Chondrocyte (in vitro differentiated cells): Measurements from ENCODE around the gene DRC1. TPM values are rescaled to one million over a fixed set of nuclear protein-coding genes. Genes with fewer than 3 reads are reported as not detected.

Source experiments
- DNase-seq: peaks from one replicate; pipeline ENCODE4 v3.0.0; 2021; ENCODE audit warnings: mixed read lengths, low spot score
- H3K27ac Mint-ChIP-seq: one replicate; pipeline ENCODE4 v1.8.0; 2021; ENCODE audit warnings: mild to moderate bottlenecking, moderate library complexity, mixed read lengths; ENCODE audit not compliant: unreplicated experiment
- H3K27me3 Mint-ChIP-seq: 2 replicates; pipeline ENCODE4 v1.8.0; 2021; ENCODE audit warnings: low read depth, mixed read lengths
- H3K36me3 Mint-ChIP-seq: 2 replicates; pipeline ENCODE4 v1.8.0; 2021; ENCODE audit warnings: low read depth, mixed read lengths
- H3K4me1 Mint-ChIP-seq: 2 replicates; pipeline ENCODE4 v1.8.0; 2021; ENCODE audit warnings: low read depth, mild to moderate bottlenecking, mixed read lengths
- H3K4me3 Mint-ChIP-seq: one replicate; pipeline ENCODE4 v1.8.0; 2021; ENCODE audit warnings: mild to moderate bottlenecking, moderate library complexity, mixed read lengths; ENCODE audit not compliant: unreplicated experiment
- H3K9me3 Mint-ChIP-seq: 2 replicates; pipeline ENCODE4 v1.8.0; 2021; ENCODE audit warnings: low read depth, mixed read lengths
- total RNA-seq: library from RNA; stranded (reverse); gene quantifications from 3 replicates; pipeline ENCODE4 v1.2.1, GENCODE V29; 2021
- TF ChIP-seq, protein P1 (sequence below): fragments of 200-600 bp; sonication (generic); IDR thresholded peaks from 2 replicates; pipeline ENCODE4 v1.5.0; 2021; ENCODE audit warnings: antibody characterized with exemption, mild to moderate bottlenecking, moderate library complexity

The DRC1 gene
- total RNA-seq, 1 donor from 2014 or later = 0.17 TPM

DNA sequence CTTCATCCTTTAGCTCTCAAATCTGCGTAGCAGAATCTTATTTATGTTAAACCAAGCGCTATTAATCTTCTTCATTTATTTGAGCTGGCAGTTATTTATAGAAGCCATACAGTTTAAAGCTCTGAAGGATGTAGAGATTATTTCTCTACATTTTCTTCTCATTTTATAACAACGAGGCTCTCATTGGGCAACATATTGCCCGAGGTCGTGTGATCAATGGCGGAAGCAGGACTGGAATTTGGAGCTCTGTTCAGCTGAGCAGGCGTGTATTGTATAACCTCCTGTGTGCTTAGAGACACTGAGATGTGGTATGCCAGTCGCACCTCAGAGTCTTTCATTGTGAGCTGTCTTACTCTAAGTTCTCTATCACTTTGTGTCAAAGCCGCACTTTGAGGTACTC is 17.5 kb upstream of the DRC1 start:
- TF ChIP-seq, protein P1, sequence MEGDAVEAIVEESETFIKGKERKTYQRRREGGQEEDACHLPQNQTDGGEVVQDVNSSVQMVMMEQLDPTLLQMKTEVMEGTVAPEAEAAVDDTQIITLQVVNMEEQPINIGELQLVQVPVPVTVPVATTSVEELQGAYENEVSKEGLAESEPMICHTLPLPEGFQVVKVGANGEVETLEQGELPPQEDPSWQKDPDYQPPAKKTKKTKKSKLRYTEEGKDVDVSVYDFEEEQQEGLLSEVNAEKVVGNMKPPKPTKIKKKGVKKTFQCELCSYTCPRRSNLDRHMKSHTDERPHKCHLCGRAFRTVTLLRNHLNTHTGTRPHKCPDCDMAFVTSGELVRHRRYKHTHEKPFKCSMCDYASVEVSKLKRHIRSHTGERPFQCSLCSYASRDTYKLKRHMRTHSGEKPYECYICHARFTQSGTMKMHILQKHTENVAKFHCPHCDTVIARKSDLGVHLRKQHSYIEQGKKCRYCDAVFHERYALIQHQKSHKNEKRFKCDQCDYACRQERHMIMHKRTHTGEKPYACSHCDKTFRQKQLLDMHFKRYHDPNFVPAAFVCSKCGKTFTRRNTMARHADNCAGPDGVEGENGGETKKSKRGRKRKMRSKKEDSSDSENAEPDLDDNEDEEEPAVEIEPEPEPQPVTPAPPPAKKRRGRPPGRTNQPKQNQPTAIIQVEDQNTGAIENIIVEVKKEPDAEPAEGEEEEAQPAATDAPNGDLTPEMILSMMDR = no peak
- H3K27me3 Mint-ChIP-seq = no peaks in the 10 kb centered on the region
- H3K27ac Mint-ChIP-seq = no peak overlapping the region
- H3K9me3 Mint-ChIP-seq = no peaks in the 10 kb centered on the region
- DNase-seq = no peak
- H3K36me3 Mint-ChIP-seq = peaks cover 17% of the 10 kb centered on the region
- H3K4me1 Mint-ChIP-seq = peaks cover 6% of the 10 kb centered on the region
- no peak overlapping the region for H3K4me3 Mint-ChIP-seq

DNA sequence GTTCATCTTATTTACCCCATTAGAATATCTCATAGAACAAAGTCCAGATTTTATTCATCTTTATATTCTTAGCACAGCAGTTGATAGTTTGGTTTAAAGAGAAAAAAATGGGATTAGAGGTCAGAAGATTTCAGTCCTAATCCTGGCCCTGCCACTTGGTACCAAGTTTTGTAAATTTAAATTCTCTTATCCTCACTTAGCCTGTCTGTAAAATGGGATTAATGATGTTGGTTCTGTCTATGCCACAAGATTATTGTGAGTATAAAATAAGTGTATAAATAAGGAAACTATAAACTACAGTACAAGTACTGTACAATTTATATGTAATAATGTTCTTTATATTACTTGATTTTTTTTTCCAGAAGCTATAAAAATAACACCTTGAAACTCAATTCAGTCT is 17.1 kb upstream of the DRC1 start:
- H3K27ac Mint-ChIP-seq = no peak overlapping the region
- no peak overlapping the region for H3K4me3 Mint-ChIP-seq
- H3K27me3 Mint-ChIP-seq = no peaks in the 10 kb centered on the region

DNA sequence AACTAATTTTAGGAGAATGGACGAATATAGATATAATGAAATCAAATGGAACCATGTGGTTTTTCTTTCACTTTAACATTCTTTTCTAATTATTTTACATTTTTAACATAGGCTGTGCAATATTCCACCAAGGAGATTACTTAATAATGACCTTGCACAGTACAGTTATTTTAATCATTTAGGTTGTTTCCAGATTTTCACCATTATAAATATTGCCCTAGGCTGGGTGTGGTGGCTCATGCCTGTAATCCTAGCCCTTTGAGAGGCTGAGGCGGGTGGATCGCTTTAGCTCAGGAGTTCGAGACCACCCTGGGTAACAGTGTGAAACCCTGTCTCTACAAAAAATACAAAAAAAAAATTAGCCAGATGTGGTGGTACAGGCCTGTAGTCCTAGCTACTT is 14.5 kb upstream of the DRC1 start:
- peaks cover 3% of the 10 kb centered on the region for H3K4me1 Mint-ChIP-seq
- no peak overlapping the region for H3K4me3 Mint-ChIP-seq
- no peaks in the 10 kb centered on the region for H3K9me3 Mint-ChIP-seq
- no peak overlapping the region for H3K27ac Mint-ChIP-seq
- peaks cover 16% of the 10 kb centered on the region for H3K36me3 Mint-ChIP-seq
- no peaks in the 10 kb centered on the region for H3K27me3 Mint-ChIP-seq
- DNase-seq = no peak
- TF ChIP-seq, protein P1 = no peak

More for the DNA sequence above, 17.1 kb upstream of the DRC1 start:
- Mint-ChIP-seq H3K36me3 (peaks cover 18% of the 10 kb centered on the region), H3K4me1 (peaks cover 6% of the 10 kb centered on the region), H3K9me3 (no peaks in the 10 kb centered on the region)
- TF ChIP-seq, protein P1 = no peak
- no peak for DNase-seq

DNA sequence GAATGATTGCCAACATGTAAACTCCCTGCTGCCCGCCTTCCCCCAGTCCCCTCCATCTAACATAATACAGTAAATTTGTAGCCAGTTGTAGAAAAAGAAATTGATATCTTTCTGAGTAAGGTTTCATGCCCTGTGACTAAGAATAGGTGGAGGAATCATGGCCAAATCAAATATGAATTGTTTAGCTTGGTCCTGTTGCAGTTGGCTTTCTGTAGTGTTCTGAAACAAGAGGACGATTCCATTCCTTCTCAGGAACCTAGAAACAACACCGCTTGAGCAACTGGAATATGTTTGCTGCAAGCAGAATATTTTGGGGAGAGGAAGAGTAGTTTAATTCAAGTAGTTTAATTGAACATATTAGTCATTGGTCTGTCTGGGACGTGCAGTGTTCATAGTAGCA is 7.0 kb upstream of the DRC1 start:
- H3K9me3 Mint-ChIP-seq = no peaks in the 10 kb centered on the region
- H3K4me3 Mint-ChIP-seq = no peak overlapping the region
- peak overlapping the region; percentile 6 for H3K27ac Mint-ChIP-seq
- TF ChIP-seq, protein P1 = no peak
- DNase-seq = no peak
- no peaks in the 10 kb centered on the region for H3K27me3 Mint-ChIP-seq
- H3K36me3 Mint-ChIP-seq = peaks cover 4% of the 10 kb centered on the region
- peaks cover 15% of the 10 kb centered on the region for H3K4me1 Mint-ChIP-seq

DNA sequence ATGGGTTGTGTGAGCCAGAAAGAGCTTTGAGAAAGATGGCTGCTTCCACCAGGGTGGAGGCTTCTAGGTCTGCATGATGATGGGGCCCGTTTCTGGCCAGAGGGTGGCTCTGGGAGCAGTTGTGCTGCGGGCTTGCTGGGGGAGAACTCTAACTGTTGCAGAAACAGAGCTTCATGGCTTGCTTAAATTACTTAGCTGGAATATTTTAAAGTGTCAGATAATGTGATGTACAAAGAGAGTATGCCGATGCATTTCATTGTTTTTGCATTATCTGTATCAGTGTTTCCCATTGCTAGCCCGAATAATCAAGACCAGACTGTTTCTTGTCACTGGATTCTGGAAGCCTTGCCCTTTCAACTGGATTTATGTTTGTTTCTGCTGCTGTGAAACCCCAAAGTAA is 6.3 kb upstream of the DRC1 start:
- no peak for DNase-seq
- no peak overlapping the region for H3K27ac Mint-ChIP-seq
- H3K36me3 Mint-ChIP-seq = peaks cover 4% of the 10 kb centered on the region
- TF ChIP-seq, protein P1 = no peak
- no peaks in the 10 kb centered on the region for H3K27me3 Mint-ChIP-seq
- no peaks in the 10 kb centered on the region for H3K9me3 Mint-ChIP-seq
- H3K4me3 Mint-ChIP-seq = no peak overlapping the region
- peaks cover 15% of the 10 kb centered on the region for H3K4me1 Mint-ChIP-seq
